ENCODE measurements around the gene CDK1. TPM values are rescaled to one million over a fixed set of nuclear protein-coding genes. Genes with fewer than 3 reads are reported as not detected.

Gene CDK1
- total and polyA plus RNA-seq, 2 donors (not counting 1 experiment from before 2014, with no cell fraction given), result 0.54 to 0.71 TPM

GRCh38 chr10:60801522-60801921 lies 23.2 kb downstream of the CDK1 start:
- Histone ChIP-seq H3K79me2 (ENCODE audit: control insufficient read depth, insufficient read depth, low read length) (no peaks in the 10 kb centered on the region), H2AFZ (ENCODE audit: insufficient read depth, low read depth, low read length, poor library complexity, severe bottlenecking) (no peak overlapping the region), H3K27ac (ENCODE audit: low read length in 2 of 2) (no peak overlapping the region), H3K4me2 (replicated peaks; ENCODE audit: low read depth, low read length, poor library complexity, severe bottlenecking) (no peak overlapping the region), H3K9ac (ENCODE audit: low read length) (no peak overlapping the region), H3K36me3 (replicated peaks in 1 of 2; ENCODE audit: control extremely low read depth in 1 of 2, control insufficient read depth in 1 of 2, extremely low read depth in 1 of 2, insufficient read depth in 2 of 2, low read length in 1 of 2) (no peaks in the 10 kb centered on the region), H3K9me3 (ENCODE audit: control extremely low read depth in 1 of 3, control insufficient read depth in 2 of 3, insufficient read depth in 1 of 3, low read length in 2 of 3) (no peaks in the 10 kb centered on the region), H4K20me1 (ENCODE audit: control insufficient read depth, insufficient read depth, low read length, poor library complexity, severe bottlenecking) (no peaks in the 10 kb centered on the region), H3K4me1 (ENCODE audit: control insufficient read depth in 2 of 2, insufficient read depth in 2 of 2, low read length in 2 of 2) (no peaks in the 10 kb centered on the region), H3K4me3 (ENCODE audit: control extremely low read depth in 1 of 5, extremely low read depth in 1 of 5, insufficient read depth in 1 of 5, low read depth in 2 of 5, low read length in 4 of 5) (no peak overlapping the region), H3K27me3 (replicated peaks in 1 of 4; ENCODE audit: control extremely low read depth in 1 of 4, control insufficient read depth in 3 of 4, insufficient read depth in 4 of 4, low read length in 3 of 4) (no peaks in the 10 kb centered on the region)
- H3K27me3 Mint-ChIP-seq, result no peaks in the 10 kb centered on the region
- no peak overlapping the region for H3K4me3 Mint-ChIP-seq
- WGBS (ENCODE audit: insufficient coverage), result no CpG with 5 or more reads among the region's 1 CpG
- ChIA-PET POLR2A (no interaction called here), CTCF (interaction anchor here (0.8 to 1.1 kb wide), 2 partner anchors 9 to 18 kb away, joined by 3 to 4 read pairs; no protein-coding TSS in a partner anchor)
- no peak overlapping the region for H3K27ac Mint-ChIP-seq
- H3K9me3 Mint-ChIP-seq (ENCODE audit: insufficient read depth), result no peaks in the 10 kb centered on the region
- intact Hi-C loops (cut with micrococcal nuclease), result no loop called here
- no peak for TF ChIP-seq CTCF (IDR thresholded peaks at IDR 0.05)
- no peak for TF ChIP-seq EZH2 (IDR thresholded peaks at IDR 0.05; ENCODE audit: borderline replicate concordance, insufficient read depth, low read depth, low read length, poor library complexity, severe bottlenecking)
- ATAC-seq (ENCODE audit: low read depth) (no peak), DNase-seq (no peak)
- no peaks in the 10 kb centered on the region for H3K4me1 Mint-ChIP-seq

GRCh38 chr10:60803433-60803832 lies 25.2 kb downstream of the CDK1 start:
- Histone ChIP-seq H3K27ac (ENCODE audit: low read length in 2 of 2) (no peak overlapping the region), H4K20me1 (ENCODE audit: control insufficient read depth, insufficient read depth, low read length, poor library complexity, severe bottlenecking) (no peaks in the 10 kb centered on the region), H3K36me3 (replicated peaks in 1 of 2; ENCODE audit: control extremely low read depth in 1 of 2, control insufficient read depth in 1 of 2, extremely low read depth in 1 of 2, insufficient read depth in 2 of 2, low read length in 1 of 2) (no peaks in the 10 kb centered on the region), H3K27me3 (replicated peaks in 1 of 4; ENCODE audit: control extremely low read depth in 1 of 4, control insufficient read depth in 3 of 4, insufficient read depth in 4 of 4, low read length in 3 of 4) (no peaks in the 10 kb centered on the region), H3K4me3 (ENCODE audit: control extremely low read depth in 1 of 5, extremely low read depth in 1 of 5, insufficient read depth in 1 of 5, low read depth in 2 of 5, low read length in 4 of 5) (no peak overlapping the region), H3K4me2 (replicated peaks; ENCODE audit: low read depth, low read length, poor library complexity, severe bottlenecking) (no peak overlapping the region), H3K9ac (ENCODE audit: low read length) (no peak overlapping the region), H2AFZ (ENCODE audit: insufficient read depth, low read depth, low read length, poor library complexity, severe bottlenecking) (no peak overlapping the region), H3K9me3 (ENCODE audit: control extremely low read depth in 1 of 3, control insufficient read depth in 2 of 3, insufficient read depth in 1 of 3, low read length in 2 of 3) (no peaks in the 10 kb centered on the region), H3K79me2 (ENCODE audit: control insufficient read depth, insufficient read depth, low read length) (no peaks in the 10 kb centered on the region), H3K4me1 (ENCODE audit: control insufficient read depth in 2 of 2, insufficient read depth in 2 of 2, low read length in 2 of 2) (no peaks in the 10 kb centered on the region)
- DNase-seq (no peak), ATAC-seq (ENCODE audit: low read depth) (no peak)
- intact Hi-C loops (cut with micrococcal nuclease), result no loop called here
- 100% methylated on average over 2 of the region's 5 CpGs for WGBS (ENCODE audit: insufficient coverage)
- no peaks in the 10 kb centered on the region for H3K27me3 Mint-ChIP-seq
- no peak overlapping the region for H3K4me3 Mint-ChIP-seq
- H3K4me1 Mint-ChIP-seq, result no peaks in the 10 kb centered on the region
- TF ChIP-seq EZH2 (IDR thresholded peaks at IDR 0.05; ENCODE audit: borderline replicate concordance, insufficient read depth, low read depth, low read length, poor library complexity, severe bottlenecking) (no peak), CTCF (IDR thresholded peaks at IDR 0.05) (no peak)
- H3K9me3 Mint-ChIP-seq (ENCODE audit: insufficient read depth), result no peaks in the 10 kb centered on the region
- H3K27ac Mint-ChIP-seq, result no peak overlapping the region
- ChIA-PET POLR2A (no interaction called here), CTCF (interaction anchor here (1.1 to 1.2 kb wide), 2 partner anchors 12 kb away, joined by 3 read pairs; no protein-coding TSS in a partner anchor)

Measured in B cell (primary cell).